Hippocampal formation (tissue), 2 donors: ENCODE results near the gene SSNA1.

Experiments used
- DNase-seq, 2 donors: peaks; one replicate each; lab custom pipeline; 2025; lab: John Stamatoyannopoulos, UW

Gene SSNA1

GRCh38 chr9:137221506-137222111, 33.1 kb downstream of the SSNA1 start:
- DNase-seq: no peak

GRCh38 chr9:137222190-137223077, 34.0 kb downstream of the SSNA1 start, which contains the start of gene RNF208:
TSS of gene RNF208 (minus strand) at chr9:137222240. CDS start at chr9:137221212, 1,028 bp downstream.
- no peak for DNase-seq

GRCh38 chr9:137223078-137223970, 34.8 kb downstream of the SSNA1 start:
- peak; percentile 95 to 97 for DNase-seq

GRCh38 chr9:137224830-137225694, 36.6 kb downstream of the SSNA1 start, which contains the start of gene CYSRT1:
TSS of gene CYSRT1 (plus strand) at chr9:137225174. CDS start at chr9:137225622, 448 bp downstream.
- DNase-seq: no peak

DNA sequence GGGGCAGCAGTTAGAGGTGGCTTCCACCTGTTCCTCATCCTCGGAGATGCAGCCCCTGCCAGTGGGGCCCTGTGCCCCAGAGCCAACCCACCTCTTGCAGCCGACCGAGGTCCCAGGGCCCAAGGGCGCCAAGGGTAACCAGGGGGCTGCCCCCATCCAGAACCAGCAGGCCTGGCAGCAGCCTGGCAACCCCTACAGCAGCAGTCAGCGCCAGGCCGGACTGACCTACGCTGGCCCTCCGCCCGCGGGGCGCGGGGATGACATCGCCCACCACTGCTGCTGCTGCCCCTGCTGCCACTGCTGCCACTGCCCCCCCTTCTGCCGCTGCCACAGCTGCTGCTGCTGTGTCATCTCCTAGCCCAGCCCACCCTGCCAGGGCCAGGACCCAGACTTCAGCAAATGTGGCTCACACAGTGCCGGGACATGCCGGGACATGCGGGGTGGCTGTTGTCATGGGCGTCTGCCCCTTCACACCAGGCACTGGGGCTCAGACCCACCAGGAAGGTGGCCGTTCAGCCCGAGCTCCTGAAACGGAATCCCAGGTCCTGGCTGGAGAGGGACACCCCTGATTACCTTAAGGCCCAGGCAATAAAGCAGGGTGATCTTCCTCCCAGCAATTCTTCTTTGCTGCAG, 37.3 kb downstream of the SSNA1 start:
- no peak for DNase-seq

DNA sequence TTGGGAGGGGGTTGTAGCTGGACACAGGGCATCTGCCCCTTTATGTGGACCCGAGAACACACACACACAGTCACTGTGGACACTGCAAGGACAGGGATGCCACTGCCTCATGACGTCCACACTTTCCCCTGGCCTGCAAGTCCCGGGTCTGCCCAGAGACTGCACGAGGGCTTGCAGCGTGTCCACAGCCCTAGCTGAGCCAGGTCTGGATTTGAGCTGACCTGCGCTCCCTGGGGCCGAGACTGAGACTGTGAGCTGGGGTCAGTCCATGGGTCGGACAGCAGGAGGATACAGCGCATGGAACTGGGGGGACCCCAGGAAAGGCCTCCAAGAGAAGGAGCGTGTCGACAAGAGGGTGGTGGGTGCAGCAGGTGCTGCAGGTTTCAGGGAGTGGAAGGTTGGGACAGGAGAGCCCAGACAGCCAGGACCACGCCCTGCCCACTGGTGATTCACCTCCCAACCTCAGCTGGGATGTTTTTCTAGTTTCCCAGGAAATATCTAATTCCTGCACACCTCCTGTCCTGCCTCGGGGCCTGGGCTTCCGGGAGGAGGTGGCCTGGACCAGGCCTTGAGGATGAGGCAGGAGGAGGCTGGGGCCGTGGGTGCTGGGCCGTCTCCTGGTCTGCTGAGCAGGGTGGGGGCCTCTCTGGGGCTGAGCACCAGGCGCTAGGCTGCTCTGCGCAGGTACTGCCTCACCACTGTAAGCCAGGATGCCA, 38.0 kb downstream of the SSNA1 start:
- DNase-seq: no peak

DNA sequence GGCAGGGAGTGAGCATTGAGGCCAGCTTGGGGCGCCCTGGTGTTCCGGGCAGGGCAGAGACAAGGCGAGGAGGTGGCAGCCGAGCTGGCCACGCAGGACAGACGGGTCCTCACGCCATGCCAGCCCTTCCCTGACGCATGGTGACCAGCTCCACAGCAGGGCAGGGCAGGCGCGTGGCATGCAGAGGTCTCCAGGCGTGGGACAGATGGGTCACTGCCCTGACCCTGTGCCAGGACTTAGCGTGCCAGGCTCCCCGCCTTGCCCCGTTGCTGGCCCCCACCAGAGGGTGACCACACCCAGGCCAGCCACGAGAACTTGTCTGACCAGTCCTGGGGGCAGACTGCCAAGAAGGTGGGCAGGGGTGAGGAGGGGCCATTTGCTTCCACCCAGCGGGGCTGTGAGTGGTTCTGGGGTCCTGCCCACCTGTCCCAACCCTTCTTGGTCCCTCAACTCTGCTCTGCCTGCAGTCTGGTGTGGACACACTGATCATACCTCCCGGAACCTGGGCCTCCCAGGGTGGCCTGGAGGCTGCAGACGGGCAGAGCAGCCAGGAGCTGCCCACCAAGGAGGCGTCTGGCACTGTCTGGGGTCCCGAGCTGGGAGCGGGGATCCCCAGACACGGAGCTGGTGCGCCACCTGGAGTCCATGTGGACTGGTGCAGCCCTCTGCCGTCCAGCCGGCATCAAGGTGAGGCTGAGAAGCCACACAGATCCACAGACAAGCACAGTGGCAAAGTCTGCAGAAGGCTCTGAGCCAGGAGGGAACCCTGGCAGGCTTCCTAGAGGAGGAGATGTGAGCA, 38.8 kb downstream of the SSNA1 start, which contains the start of gene RNF224:
RNF224 (plus strand) TSS at position 449 of the 799 bp plus-strand sequence. CDS start 834 bp downstream, outside the sequence.
- DNase-seq: peak; percentile 17 to 40

- no peak for DNase-seq
Observed at GRCh38 chr9:137227853-137228505, 39.5 kb downstream of the SSNA1 start.

GRCh38 chr9:137228506-137228967, 40.1 kb downstream of the SSNA1 start:
- DNase-seq: no peak

DNA sequence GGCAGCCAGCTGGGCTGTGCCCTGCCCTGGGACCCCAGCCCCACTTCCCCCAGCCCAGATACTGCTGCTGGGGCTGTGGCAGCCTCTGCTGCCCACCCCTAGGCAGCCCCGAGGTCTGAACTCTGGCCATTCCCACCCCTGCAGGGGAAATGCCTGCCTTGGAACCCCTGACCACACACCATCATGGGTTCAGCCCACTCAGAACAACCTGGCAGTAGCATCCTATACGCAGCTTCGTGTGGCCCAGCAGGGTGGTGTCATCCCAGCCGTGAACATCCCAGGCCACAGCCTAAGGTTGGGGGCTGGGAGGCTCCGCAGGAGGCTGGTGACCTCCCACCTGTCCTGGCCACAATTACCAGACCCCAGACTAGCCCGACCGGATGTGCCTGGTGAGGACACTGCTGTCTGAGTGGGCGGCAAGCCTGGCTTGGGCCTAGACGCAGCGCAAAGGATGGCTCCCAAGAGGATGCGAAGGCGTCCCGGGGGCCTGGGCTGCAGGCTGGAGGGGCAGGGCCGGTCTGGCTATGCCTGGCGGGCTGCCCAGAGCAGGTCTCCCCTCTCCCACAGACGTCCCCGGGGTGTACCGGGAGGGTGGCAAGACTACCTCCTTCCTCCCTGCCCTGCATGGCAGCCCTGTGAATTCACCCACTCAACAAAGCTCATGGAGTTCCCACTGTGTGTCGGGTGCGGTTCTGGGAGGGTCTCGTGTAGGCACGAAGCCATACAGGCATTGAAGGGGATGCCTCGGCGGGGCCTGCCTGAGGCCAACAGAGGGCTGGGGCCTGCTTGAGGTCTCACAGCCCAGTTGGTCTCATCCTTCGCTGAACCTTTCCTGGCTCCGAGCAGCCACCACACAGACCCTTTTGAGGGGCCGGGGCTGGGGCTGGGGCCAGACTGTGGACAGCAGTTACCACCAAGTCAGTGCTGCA, 40.8 kb downstream of the SSNA1 start:
- no peak for DNase-seq

DNA sequence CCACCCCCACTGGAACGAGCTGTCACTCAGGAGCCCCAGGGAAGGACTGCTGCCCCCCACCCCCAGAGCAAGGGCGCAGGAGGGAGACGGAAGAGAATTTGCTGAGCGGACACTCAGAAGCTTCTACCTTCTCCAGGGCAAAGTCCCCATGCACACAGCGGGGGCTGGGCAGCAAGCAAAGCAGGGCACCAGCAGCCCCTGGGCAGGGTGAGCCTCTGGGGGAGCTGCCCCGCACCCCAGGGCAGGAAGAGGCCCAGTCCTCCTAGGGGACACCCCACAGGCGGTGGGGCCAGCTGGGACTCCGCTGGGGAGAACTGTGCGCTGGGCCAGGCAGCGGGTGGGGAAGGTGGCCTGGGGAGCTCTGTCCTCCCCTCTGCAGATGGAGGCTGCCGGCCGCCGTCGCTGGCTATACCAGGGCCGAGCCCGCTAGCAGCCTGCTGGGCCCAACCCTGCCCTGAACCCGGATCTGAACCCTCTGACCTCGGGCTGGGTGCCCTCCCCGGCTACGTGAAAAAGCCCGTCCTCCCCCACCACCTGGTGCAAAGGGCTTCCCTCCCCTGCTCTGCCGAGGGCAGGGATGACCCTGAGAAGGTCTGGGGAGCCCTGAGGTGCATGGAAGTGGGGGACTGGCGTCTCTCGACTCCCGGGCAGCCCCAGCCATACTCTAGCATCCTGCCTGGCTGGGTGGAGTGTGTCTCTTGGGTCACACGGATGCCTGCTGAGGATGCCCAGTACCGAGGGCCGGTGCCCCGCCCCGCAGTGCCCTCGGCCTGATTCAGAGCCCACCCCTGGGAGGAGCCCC, 41.6 kb downstream of the SSNA1 start:
- DNase-seq: no peak

DNA sequence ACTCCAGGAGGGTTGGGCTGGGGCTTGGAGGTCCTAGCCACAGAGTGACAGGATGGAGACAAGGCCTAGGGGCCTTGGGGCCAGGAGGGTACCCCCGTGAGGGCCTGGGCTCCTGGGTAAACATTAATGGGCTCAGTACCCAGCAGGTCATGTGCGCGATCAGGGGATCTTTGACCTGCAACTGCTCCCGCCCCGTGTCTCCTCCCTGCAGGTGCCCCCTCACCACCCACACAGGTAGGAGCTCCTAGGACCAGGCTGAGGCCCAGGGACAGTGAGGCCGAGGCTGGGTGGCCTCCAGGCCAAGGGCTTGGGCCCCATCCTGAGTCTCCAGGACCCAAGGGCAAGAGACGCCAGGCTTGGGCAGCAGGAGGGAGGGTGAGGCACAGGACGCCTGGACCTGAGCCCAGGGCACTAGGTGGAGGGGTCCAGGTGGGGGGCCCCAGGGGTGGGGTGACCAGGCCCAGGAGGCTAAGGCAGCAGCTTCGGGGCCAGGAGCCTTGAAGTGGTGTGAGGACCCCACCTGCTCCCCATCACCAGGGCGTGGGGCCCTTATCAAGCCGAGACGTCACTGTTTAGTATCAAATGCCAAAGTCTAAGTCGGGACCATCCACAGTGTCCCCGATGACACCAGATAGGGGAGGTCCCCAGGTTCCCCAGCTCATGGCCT, 42.4 kb downstream of the SSNA1 start, which contains the start of gene SLC34A3:
SLC34A3 (plus strand) TSS at position 197 of the 667 bp plus-strand sequence. CDS start 802 bp downstream, outside the sequence.
- no peak for DNase-seq

GRCh38 chr9:137231372-137232039, 43.0 kb downstream of the SSNA1 start:
- DNase-seq: no peak

- no peak for DNase-seq
Observed at GRCh38 chr9:137232101-137232500, 43.6 kb downstream of the SSNA1 start.

DNA sequence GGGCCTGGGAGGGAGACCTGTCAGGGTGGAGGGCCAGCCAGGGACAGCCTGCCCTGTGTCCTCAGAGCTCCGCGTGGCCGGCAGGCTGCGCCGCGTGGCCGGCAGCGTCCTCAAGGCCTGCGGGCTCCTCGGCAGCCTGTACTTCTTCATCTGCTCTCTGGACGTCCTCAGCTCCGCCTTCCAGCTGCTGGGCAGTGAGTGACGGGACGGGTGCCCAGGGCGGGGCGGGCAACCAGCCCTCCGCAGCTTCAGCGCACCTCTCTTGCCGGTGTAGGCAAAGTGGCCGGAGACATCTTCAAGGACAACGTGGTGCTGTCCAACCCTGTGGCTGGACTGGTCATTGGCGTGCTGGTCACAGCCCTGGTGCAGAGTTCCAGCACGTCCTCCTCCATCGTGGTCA, 44.0 kb downstream of the SSNA1 start:
- DNase-seq: no peak
